ENCODE data around the gene TMCC1.
"Not testable (repeated sequence)": the region's sequence is repeated elsewhere in the genome, so short reads cannot be mapped to it uniquely, and the experiment has no call there.

Gene TMCC1

GRCh38 chr3:129865806-129866205 lies 27.7 kb downstream of the TMCC1 start:
- H3K36me3 Mint-ChIP-seq: peaks cover 33% of the 10 kb centered on the region
- no peak overlapping the region for H3K4me3 Mint-ChIP-seq
- H3K27ac Mint-ChIP-seq: no peak overlapping the region
- ATAC-seq: no peak
- no peaks in the 10 kb centered on the region for H3K27me3 Mint-ChIP-seq
- H3K9me3 Mint-ChIP-seq: no peaks in the 10 kb centered on the region
- peaks cover 12% of the 10 kb centered on the region for H3K4me1 Mint-ChIP-seq

- H3K4me3 Mint-ChIP-seq: no peak overlapping the region
- H3K4me1 Mint-ChIP-seq: peaks cover 12% of the 10 kb centered on the region
- no peak for ATAC-seq
- no peak overlapping the region for H3K27ac Mint-ChIP-seq
- H3K9me3 Mint-ChIP-seq: no peaks in the 10 kb centered on the region
- H3K36me3 Mint-ChIP-seq: peaks cover 36% of the 10 kb centered on the region
- no peaks in the 10 kb centered on the region for H3K27me3 Mint-ChIP-seq
Observed at GRCh38 chr3:129864519-129864918, 29.0 kb downstream of the TMCC1 start.

GRCh38 chr3:129859272-129859671 lies 34.2 kb downstream of the TMCC1 start:
- Mint-ChIP-seq H3K36me3 (peaks cover 32% of the 10 kb centered on the region), H3K27me3 (no peaks in the 10 kb centered on the region), H3K9me3 (peaks cover 2% of the 10 kb centered on the region), H3K4me1 (peaks cover 15% of the 10 kb centered on the region), H3K27ac (no peak overlapping the region), H3K4me3 (no peak overlapping the region)
- no peak for ATAC-seq

- no peak for ATAC-seq
- peaks cover 21% of the 10 kb centered on the region for H3K4me1 Mint-ChIP-seq
Observed at GRCh38 chr3:129857899-129858298, 35.6 kb downstream of the TMCC1 start.

DNA sequence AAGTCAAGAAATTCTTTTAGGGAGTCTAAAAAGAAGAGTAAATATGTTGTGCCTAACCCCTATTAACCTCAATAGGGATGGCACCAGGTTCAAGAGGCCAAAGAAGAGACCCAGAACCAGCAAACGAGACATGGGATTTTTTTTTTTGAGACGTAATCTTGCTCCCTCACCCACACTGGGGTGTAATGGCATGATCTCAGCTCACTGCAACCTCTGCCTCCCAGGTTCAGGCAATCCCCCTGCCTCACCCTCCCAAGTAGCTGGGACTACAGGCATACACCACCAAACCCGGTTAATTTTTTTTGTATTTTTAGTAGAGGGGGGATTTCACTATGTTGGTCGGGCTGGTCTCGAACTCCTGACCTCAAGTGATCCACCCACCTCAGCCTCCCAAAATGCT lies 36.7 kb downstream of the TMCC1 start:
- Mint-ChIP-seq H3K36me3 (peaks cover 32% of the 10 kb centered on the region), H3K4me1 (peaks cover 21% of the 10 kb centered on the region)
- H3K27ac Mint-ChIP-seq, H3K27me3 Mint-ChIP-seq, H3K4me3 Mint-ChIP-seq, ATAC-seq, H3K9me3 Mint-ChIP-seq: not testable (repeated sequence)

More at GRCh38 chr3:129857899-129858298, 35.6 kb downstream of the TMCC1 start:
- Mint-ChIP-seq H3K27ac (no peak overlapping the region), H3K36me3 (peaks cover 34% of the 10 kb centered on the region), H3K27me3 (no peaks in the 10 kb centered on the region), H3K4me3 (no peak overlapping the region), H3K9me3 (peaks cover 2% of the 10 kb centered on the region)

GRCh38 chr3:129855832-129856419 lies 37.6 kb downstream of the TMCC1 start:
- no peak for ATAC-seq
- Mint-ChIP-seq H3K4me3 (no peak overlapping the region), H3K4me1 (peaks cover 21% of the 10 kb centered on the region), H3K9me3 (peaks cover 2% of the 10 kb centered on the region), H3K27ac (no peak overlapping the region), H3K36me3 (peaks cover 34% of the 10 kb centered on the region), H3K27me3 (no peaks in the 10 kb centered on the region)

DNA sequence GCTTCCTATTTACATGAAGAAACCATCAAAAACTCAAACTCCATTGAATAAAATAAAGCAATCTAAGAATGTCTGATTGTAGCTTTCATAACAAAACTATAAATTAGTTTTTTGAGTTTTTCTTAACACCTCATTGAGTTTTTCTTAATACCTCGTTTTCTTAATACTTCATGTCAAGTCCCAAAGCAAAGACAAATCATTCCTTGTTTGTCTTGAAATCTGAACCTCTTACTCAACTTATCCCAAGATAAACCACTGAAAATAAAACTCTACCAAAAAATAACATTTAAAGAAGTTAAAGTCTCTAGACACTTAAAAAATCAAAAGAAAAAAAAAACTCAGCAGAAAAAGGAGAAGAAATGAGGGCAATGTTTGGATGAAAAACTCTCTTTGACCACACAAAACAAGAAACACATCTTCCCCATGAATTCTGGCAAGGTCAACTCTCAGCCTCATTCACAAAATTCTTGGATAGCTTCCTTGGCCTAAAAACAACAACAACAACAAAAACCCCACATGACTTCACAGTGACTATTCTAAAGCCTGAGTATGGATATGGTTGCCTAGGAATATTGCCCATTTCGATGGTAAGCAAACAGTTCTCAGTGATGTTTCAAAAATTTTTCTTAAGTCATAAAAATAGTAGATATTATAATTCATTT lies 38.2 kb downstream of the TMCC1 start:
- H3K9me3 Mint-ChIP-seq: peaks cover 2% of the 10 kb centered on the region
- peaks cover 21% of the 10 kb centered on the region for H3K4me1 Mint-ChIP-seq
- no peaks in the 10 kb centered on the region for H3K27me3 Mint-ChIP-seq
- no peak overlapping the region for H3K27ac Mint-ChIP-seq
- H3K36me3 Mint-ChIP-seq: peaks cover 36% of the 10 kb centered on the region
- no peak overlapping the region for H3K4me3 Mint-ChIP-seq
- ATAC-seq: no peak

- Mint-ChIP-seq H3K36me3 (peaks cover 38% of the 10 kb centered on the region), H3K27ac (no peak overlapping the region)
Observed at GRCh38 chr3:129854460-129854859, 39.1 kb downstream of the TMCC1 start.

GRCh38 chr3:129845956-129846355 lies 47.6 kb downstream of the TMCC1 start:
- Mint-ChIP-seq H3K27ac (no peak overlapping the region), H3K9me3 (no peaks in the 10 kb centered on the region), H3K36me3 (peaks cover 44% of the 10 kb centered on the region), H3K4me3 (no peak overlapping the region), H3K4me1 (peaks cover 7% of the 10 kb centered on the region), H3K27me3 (no peaks in the 10 kb centered on the region)
- no peak for ATAC-seq

More at GRCh38 chr3:129854460-129854859, 39.1 kb downstream of the TMCC1 start:
- Mint-ChIP-seq H3K27me3 (no peaks in the 10 kb centered on the region), H3K4me3 (no peak overlapping the region), H3K4me1 (peaks cover 21% of the 10 kb centered on the region), H3K9me3 (peaks cover 2% of the 10 kb centered on the region)
- ATAC-seq: no peak

GRCh38 chr3:129840707-129841360 lies 52.7 kb downstream of the TMCC1 start:
- no peak for ATAC-seq
- Mint-ChIP-seq H3K27me3 (no peaks in the 10 kb centered on the region), H3K4me1 (peaks cover 17% of the 10 kb centered on the region), H3K36me3 (peaks cover 56% of the 10 kb centered on the region), H3K27ac (no peak overlapping the region), H3K9me3 (no peaks in the 10 kb centered on the region), H3K4me3 (no peak overlapping the region)

DNA sequence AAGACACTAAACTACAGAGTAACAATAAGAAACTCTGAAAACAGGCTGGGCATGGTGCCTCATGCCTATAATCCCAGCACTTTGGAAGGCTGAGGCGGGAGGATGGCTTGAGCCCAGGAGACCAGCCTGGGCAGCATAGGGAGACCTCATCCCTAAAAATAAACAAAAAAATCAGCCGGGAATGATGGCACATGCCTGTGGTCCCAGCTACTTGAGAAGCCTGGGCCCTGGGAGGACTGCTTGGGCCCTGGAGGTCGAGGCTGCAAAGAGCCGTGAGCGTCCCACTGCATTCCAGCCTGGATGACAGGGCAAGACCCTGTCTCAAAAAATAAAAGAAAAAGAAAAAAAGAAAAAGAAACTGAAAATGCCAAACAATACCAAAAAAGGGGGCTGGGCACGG lies 55.4 kb downstream of the TMCC1 start:
- Mint-ChIP-seq H3K36me3 (peaks cover 53% of the 10 kb centered on the region), H3K27me3 (no peaks in the 10 kb centered on the region), H3K9me3 (no peaks in the 10 kb centered on the region), H3K27ac (no peak overlapping the region), H3K4me1 (peaks cover 11% of the 10 kb centered on the region), H3K4me3 (no peak overlapping the region)
- no peak for ATAC-seq

DNA sequence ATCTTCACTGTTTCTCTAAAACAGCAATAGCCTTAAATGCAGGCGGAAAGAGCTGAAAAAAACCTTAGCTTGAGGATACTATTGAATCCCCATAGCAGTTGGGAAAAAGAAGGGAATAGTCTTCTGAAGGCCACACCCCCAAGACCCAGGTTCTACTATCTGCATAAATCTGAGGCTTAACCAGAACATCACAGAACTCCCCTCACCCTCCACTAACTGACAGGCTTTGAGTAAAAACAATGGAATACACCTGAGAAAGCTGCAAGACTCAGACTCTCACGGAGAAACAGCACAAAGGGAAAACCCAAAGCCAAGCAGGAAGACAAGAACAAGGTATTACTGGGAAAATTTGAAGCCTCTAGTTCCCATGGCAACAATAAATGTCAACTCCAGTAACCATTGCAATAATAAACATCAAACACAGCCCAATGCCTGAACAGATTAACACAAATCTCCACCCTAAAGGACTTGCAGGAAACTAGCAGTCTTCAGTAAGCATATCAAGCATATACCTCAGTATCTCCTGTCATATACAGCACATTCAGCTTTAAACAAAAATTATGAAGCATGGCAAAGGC lies 56.4 kb downstream of the TMCC1 start:
- no peaks in the 10 kb centered on the region for H3K9me3 Mint-ChIP-seq
- H3K4me1 Mint-ChIP-seq: peaks cover 11% of the 10 kb centered on the region
- H3K4me3 Mint-ChIP-seq: no peak overlapping the region
- H3K36me3 Mint-ChIP-seq: peaks cover 53% of the 10 kb centered on the region
- no peak overlapping the region for H3K27ac Mint-ChIP-seq
- no peaks in the 10 kb centered on the region for H3K27me3 Mint-ChIP-seq
- no peak for ATAC-seq

DNA sequence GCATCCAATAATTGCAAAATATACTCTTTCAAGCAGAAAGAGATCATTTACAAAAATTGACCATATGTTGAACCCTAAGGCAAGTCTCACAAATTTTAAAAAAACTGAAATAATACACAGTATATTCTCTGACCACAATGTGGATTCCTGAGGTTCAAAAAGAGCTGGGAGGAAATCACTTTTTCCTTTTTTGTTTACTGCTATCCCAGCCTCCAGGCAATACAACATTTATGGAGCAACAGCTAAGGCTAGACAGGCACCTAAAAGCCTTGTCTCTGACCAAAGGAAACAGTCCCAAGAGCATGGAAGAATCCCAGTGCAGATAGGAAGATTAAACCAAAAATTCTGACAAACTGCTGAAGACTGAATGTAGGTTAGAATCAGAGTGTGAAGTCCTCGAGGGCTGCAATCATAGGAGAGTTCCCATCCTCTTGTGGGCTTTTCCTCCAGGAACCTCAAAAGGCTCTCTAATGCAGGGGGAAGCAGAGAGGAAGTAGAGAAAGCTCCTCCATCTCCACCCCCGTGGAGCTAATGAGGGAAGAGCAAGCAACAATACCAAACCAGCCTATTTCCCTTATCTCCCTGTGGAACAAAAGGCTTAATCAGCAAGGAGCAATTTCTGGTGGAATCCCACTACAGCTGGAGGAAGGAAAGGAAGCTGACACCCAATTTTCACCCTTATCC lies 57.0 kb downstream of the TMCC1 start:
- no peak for ATAC-seq
- Mint-ChIP-seq H3K36me3 (peaks cover 56% of the 10 kb centered on the region), H3K27ac (no peak overlapping the region), H3K9me3 (no peaks in the 10 kb centered on the region), H3K4me3 (no peak overlapping the region), H3K4me1 (peaks cover 11% of the 10 kb centered on the region), H3K27me3 (no peaks in the 10 kb centered on the region)

- ATAC-seq: no peak
- no peak overlapping the region for H3K27ac Mint-ChIP-seq
- peaks cover 47% of the 10 kb centered on the region for H3K36me3 Mint-ChIP-seq
- H3K4me3 Mint-ChIP-seq: no peak overlapping the region
- H3K4me1 Mint-ChIP-seq: peaks cover 11% of the 10 kb centered on the region
- no peaks in the 10 kb centered on the region for H3K27me3 Mint-ChIP-seq
- H3K9me3 Mint-ChIP-seq: no peaks in the 10 kb centered on the region
Observed at GRCh38 chr3:129835198-129835597, 58.3 kb downstream of the TMCC1 start.

DNA sequence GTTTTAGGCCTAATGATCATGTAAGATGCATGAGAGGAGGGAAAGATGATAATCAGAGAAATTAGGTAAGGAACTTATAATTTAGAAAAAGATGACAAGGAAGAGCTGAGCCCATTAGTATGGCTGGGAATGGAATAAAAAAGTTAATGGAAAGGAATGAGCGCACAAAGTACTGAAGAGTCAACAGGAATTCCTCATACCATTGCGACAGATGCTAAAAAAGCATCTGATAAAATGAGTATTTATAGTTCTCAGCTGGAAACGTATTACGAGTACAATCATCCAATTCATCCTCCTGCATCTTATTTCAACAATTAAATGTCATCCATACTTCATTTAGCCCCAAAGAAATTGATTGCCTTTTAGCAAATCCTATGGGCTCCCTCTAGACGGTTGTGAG lies 58.9 kb downstream of the TMCC1 start:
- no peak overlapping the region for H3K4me3 Mint-ChIP-seq
- ATAC-seq: no peak
- H3K27ac Mint-ChIP-seq: no peak overlapping the region
- no peaks in the 10 kb centered on the region for H3K9me3 Mint-ChIP-seq
- peaks cover 11% of the 10 kb centered on the region for H3K4me1 Mint-ChIP-seq
- H3K36me3 Mint-ChIP-seq: peaks cover 41% of the 10 kb centered on the region
- no peaks in the 10 kb centered on the region for H3K27me3 Mint-ChIP-seq

Data from stimulated activated memory B cell treated with anti-CD40 and anti-IgM and Interleukin-4, amounts not matched to agents 10 μg/mL and 1 μg/mL and 100 μg/mL, for 72 hours (primary cell).